ENCODE measurements around the gene PSMB10. TPM values are rescaled to one million over a fixed set of nuclear protein-coding genes. Genes with fewer than 3 reads are reported as not detected.
A peak's percentile ranks its signal among the peaks of the same experiment; 100 is the strongest.

PSMB10 gene
- total RNA-seq, 1 experiment from 2014 or later: 41.0 TPM

DNA sequence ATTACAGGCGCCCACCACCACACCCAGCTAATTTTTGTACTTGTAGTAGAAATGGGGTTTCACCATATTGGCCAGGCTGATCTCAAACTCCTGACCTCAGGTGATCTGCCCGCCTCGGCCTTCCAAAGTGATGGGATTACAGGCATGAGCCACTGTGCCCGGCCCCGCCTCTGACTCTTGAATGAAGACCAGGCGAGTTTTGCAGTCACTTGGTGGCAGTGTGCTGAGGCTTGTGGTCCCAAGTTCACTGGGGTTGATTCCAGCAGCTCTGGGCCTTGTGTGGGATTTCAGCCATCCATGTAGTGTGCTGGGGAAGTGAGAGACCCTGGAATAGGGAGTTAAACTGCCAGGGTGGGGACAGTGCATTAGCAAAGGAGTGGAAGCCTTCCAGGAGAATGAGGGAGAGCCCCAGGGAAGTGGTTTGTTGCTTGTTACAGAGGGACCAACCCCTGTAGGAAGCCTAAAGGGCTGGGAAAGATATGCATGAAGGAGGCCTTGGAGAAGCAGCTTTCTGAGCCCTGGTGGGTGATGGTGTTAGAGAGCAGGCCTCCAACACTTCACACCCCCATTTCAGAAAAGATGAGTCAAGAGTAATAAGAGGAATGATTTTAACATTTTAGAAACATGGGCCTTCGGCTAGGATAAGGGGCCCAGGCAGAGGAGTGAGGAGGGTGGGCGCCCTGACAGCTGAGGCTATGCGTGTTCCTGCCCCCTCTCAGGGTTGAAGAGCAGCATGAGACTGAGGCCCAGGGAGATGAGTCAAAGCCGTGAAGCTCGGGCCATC is 29.1 kb downstream of the PSMB10 start:
- BruUV-seq (replicated peaks): no TSS peak
- no peaks in the 10 kb centered on the region for H3K9me3 ChIP-seq (ENCODE audit: control insufficient read depth in 1 of 2, insufficient read depth in 1 of 2, low read depth in 1 of 2, low read length in 2 of 2)
- ATAC-seq: peak; percentile 28; the same call in 1 of the 2 replicates
- ChIA-PET CTCF (no interaction called here), RAD21 (ENCODE audit: low non-redundant PET in 1 of 2, low total read pairs in 2 of 2, uncharacterized antibody in 2 of 2, unreplicated experiment in 2 of 2) (no interaction called here), POLR2A (no interaction called here)
- TF ChIP-seq CTCF (IDR thresholded peaks at IDR 0.05 in 2 of 3, conservative IDR thresholded peaks at IDR 0.05 in 1 of 3; ENCODE audit: borderline replicate concordance in 1 of 3, insufficient read depth in 1 of 3, low read depth in 2 of 3, low read length in 2 of 3) (no peak), FOSL1 (IDR thresholded peaks at IDR 0.05; ENCODE audit: low read depth) (no peak), ELF1 (IDR thresholded peaks at IDR 0.05; ENCODE audit: borderline replicate concordance, low read depth) (no peak), ATF3 (IDR thresholded peaks at IDR 0.05) (no peak), EGR1 (IDR thresholded peaks at IDR 0.05; ENCODE audit: low read depth) (no peak), REST (IDR thresholded peaks at IDR 0.05; ENCODE audit: low read depth) (no peak), POLR2A (IDR thresholded peaks at IDR 0.05; ENCODE audit: borderline replicate concordance, extremely low read depth, insufficient read depth, insufficient read length) (no peak), ZNF274 (IDR thresholded peaks at IDR 0.05; ENCODE audit: low read depth, low read length) (no peak), ZBTB33 (IDR thresholded peaks at IDR 0.05; ENCODE audit: extremely low read depth, insufficient replicate concordance, low read length) (no peak), ZFX (IDR thresholded peaks at IDR 0.05) (no peak), TCF7L2 (IDR thresholded peaks at IDR 0.05; ENCODE audit: borderline replicate concordance, extremely low read depth, insufficient read depth, insufficient read length) (no peak)
- H3K9me2 ChIP-seq (ENCODE audit: insufficient read depth): no peaks in the 10 kb centered on the region
- DNase-seq (ENCODE audit: low read depth, low spot score): no peak
- H3K27me3 ChIP-seq (ENCODE audit: insufficient read depth, low read length): no peaks in the 10 kb centered on the region
- no peak overlapping the region for H3K27ac ChIP-seq (ENCODE audit: low read depth, low read length)
- H4K20me1 ChIP-seq (ENCODE audit: insufficient read depth): no peaks in the 10 kb centered on the region
- no peaks in the 10 kb centered on the region; a peak in 2 of 4 replicates for H3K36me3 ChIP-seq (ENCODE audit: control insufficient read depth in 1 of 2, insufficient read depth in 2 of 2, low read length in 2 of 2)
- no peak overlapping the region for H2AFZ ChIP-seq (ENCODE audit: low read depth, low read length, poor library complexity, severe bottlenecking)
- H3K79me2 ChIP-seq (ENCODE audit: insufficient read depth, low read length): no peaks in the 10 kb centered on the region; the same call in 1 of the 2 replicates
- no peaks in the 10 kb centered on the region for H3K4me1 ChIP-seq (ENCODE audit: control insufficient read depth in 1 of 2, insufficient read depth in 2 of 2, low read length in 2 of 2)
- H3K4me3 ChIP-seq (replicated peaks in 1 of 2; ENCODE audit: low read depth in 1 of 2, low read length in 2 of 2): no peak overlapping the region
- intact Hi-C loops (cut with micrococcal nuclease): no loop called here
- no peak overlapping the region for H3K9ac ChIP-seq (ENCODE audit: low read length)
- H3K4me2 ChIP-seq (ENCODE audit: low read length): no peak overlapping the region

Data from HCT116 (cell line).